SH-SY5Y (cell line): ENCODE data around the gene SLX4IP.

Source experiments
- GATA2 ChIP-seq: IDR thresholded peaks from 2 replicates; pipeline ENCODE4 v1.6.1; 2011; ENCODE audit warnings: mild to moderate bottlenecking, low read depth, low read length
- GATA3 ChIP-seq: IDR thresholded peaks from 2 replicates; pipeline ENCODE4 v1.6.1; 2011; ENCODE audit warnings: low read depth, mild to moderate bottlenecking, low read length, moderate library complexity

- TF ChIP-seq GATA2 (no peak), GATA3 (no peak)
These were observed 40.1 kb downstream of the SLX4IP start for GRCh38 chr20:10475225-10475624.
